ENCODE measurements around the gene PARP12. TPM values are rescaled to one million over a fixed set of nuclear protein-coding genes. Genes with fewer than 3 reads are reported as not detected.

PARP12 gene
- total and polyA plus RNA-seq, 11 donors: 6.8 to 65.9 (median 12.6) TPM

DNA sequence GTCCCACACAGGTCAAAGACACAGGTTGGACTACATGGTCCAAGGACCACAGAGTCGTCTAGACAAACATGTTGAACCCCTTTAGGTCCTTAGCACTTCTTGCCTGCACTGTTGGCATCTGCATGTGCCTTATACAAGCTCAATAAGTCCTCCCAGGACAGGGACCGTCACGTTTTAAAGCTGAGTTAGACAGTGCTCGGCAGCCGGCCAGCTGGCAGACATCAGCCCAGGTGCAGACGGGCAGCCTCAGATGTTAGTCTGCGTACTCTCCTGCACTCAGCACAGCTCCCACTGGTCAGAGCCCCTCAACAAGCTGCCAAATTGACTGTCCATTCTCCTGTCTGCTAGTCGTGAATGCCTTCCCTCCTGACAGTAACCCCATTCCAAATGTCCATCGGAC, 34.9 kb downstream of the PARP12 start:
- Histone ChIP-seq H3K4me1 (peaks cover 0 to 6% (median 0%) of the 10 kb centered on the region in 12 donors), H3K4me3 (no peak overlapping the region), H3K36me3 (peaks cover 0 to 90% (median 71%) of the 10 kb centered on the region in 9 donors), H3K9me3 (no peaks in the 10 kb centered on the region), H3K27me3 (no peaks in the 10 kb centered on the region), H3K27ac (no peak overlapping the region)
- no peak for DNase-seq
- no peak for ATAC-seq
- WGBS, 4 donors: 86 to 93% (median 87%) methylated on average over 9 of the region's 9 CpGs
- TF ChIP-seq, protein P1, sequence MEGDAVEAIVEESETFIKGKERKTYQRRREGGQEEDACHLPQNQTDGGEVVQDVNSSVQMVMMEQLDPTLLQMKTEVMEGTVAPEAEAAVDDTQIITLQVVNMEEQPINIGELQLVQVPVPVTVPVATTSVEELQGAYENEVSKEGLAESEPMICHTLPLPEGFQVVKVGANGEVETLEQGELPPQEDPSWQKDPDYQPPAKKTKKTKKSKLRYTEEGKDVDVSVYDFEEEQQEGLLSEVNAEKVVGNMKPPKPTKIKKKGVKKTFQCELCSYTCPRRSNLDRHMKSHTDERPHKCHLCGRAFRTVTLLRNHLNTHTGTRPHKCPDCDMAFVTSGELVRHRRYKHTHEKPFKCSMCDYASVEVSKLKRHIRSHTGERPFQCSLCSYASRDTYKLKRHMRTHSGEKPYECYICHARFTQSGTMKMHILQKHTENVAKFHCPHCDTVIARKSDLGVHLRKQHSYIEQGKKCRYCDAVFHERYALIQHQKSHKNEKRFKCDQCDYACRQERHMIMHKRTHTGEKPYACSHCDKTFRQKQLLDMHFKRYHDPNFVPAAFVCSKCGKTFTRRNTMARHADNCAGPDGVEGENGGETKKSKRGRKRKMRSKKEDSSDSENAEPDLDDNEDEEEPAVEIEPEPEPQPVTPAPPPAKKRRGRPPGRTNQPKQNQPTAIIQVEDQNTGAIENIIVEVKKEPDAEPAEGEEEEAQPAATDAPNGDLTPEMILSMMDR (IDR thresholded peaks at IDR 0.05): no peak
- no peak for TF ChIP-seq POLR2A (IDR thresholded peaks at IDR 0.05)
- intact Hi-C loops (cut with DNase I): no loop called here

DNA sequence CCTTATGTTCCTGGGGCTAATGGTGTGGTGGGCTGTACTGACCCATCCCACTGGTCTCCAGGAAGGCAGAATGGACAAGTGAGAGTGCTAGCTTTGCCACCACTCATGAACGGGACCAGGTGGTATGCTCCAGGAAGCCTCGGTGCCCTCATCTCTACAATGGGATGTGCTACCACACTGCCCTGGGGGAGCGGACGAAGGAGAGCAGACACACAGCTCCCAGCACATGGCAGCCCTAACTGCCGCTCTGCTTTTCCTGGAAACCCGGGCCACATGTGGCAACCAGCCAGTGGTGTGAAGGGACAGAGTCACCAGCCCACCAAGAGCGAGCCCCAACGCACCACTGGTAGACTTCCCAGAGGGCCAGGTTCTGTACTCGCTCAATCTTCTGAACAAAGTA, 35.8 kb downstream of the PARP12 start:
- no peak for ATAC-seq
- Histone ChIP-seq H3K27ac (no peak overlapping the region), H3K27me3 (no peaks in the 10 kb centered on the region), H3K4me1 (no peaks in the 10 kb centered on the region), H3K9me3 (no peaks in the 10 kb centered on the region), H3K4me3 (no peak overlapping the region), H3K36me3 (peaks cover 0 to 89% (median 67%) of the 10 kb centered on the region in 9 donors)
- WGBS, 4 donors: 83 to 96% (median 94%) methylated on average over 3 to 9 of the region's 9 CpGs
- TF ChIP-seq POLR2A (IDR thresholded peaks at IDR 0.05): no peak
- TF ChIP-seq, protein P1 (IDR thresholded peaks at IDR 0.05): no peak
- intact Hi-C loops (cut with DNase I): no loop called here
- DNase-seq: no peak

DNA sequence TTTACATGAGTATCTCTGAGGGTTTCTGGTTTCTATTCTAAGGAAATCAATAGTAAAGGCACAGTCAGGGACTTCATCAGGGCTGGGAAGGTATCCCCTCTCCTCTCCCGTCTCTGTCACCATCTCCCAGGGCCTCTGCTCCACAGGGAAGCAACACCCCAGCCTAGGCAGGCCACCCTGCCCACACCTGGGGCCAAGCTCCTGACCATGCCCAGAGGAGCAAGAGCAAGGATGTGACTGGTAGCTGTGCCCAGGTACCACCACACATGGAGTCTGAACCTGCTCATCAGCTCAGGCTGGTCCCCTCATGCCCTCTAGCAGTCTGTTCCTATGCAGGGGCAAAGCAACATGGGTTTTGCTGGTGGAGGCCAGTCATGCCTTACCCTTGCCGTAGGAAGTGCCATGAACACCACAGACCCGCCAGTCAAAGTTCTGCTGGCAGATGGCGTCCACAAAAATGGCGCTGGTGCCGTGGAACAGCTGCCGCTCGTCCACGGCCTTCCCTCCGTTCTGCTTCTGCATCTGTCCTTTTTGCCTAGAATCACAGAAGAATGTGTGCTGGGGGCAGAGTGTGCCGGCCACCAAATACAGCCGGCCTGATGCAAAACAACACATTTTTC, 36.8 kb downstream of the PARP12 start:
- ATAC-seq: no peak
- Histone ChIP-seq H3K9me3 (no peaks in the 10 kb centered on the region), H3K4me1 (no peaks in the 10 kb centered on the region), H3K27ac (no peak overlapping the region), H3K4me3 (no peak overlapping the region), H3K36me3 (peaks cover 0 to 88% (median 63%) of the 10 kb centered on the region in 9 donors), H3K27me3 (no peaks in the 10 kb centered on the region)
- WGBS, 4 donors: 89 to 94% (median 91%) methylated on average over 11 to 12 of the region's 12 CpGs
- no peak for DNase-seq
- intact Hi-C loops (cut with DNase I): no loop called here
- no peak for TF ChIP-seq POLR2A (IDR thresholded peaks at IDR 0.05)

DNA sequence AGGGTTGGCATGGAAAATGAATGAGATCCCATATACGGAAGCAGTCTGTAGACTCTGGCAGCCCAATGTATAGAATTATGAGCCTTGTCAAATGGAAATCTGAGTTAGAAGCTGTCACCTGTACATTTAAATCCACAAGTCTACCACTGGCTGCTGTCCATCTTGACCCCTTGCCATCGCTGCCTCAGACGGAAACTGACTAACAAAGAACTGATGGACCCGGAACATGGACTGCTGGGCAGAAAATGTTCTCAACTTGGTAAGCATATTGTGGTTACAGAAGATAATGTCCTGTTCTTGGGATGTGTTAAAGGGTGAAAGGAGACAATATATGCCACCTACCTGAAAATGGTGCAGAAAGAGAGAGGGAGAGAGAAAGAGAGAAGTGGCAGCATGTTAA, 37.5 kb downstream of the PARP12 start:
- Histone ChIP-seq H3K4me3 (no peak overlapping the region), H3K9me3 (no peaks in the 10 kb centered on the region), H3K27me3 (no peaks in the 10 kb centered on the region), H3K36me3 (peaks cover 0 to 87% (median 60%) of the 10 kb centered on the region in 9 donors), H3K4me1 (no peaks in the 10 kb centered on the region), H3K27ac (no peak overlapping the region)
- no peak for TF ChIP-seq POLR2A (IDR thresholded peaks at IDR 0.05)
- TF ChIP-seq, protein P1 (IDR thresholded peaks at IDR 0.05): no peak
- ATAC-seq (no peak), DNase-seq (no peak)
- WGBS, 4 donors: 91 to 96% (median 96%) methylated on average over 4 of the region's 4 CpGs
- intact Hi-C loops (cut with DNase I): no loop called here

DNA sequence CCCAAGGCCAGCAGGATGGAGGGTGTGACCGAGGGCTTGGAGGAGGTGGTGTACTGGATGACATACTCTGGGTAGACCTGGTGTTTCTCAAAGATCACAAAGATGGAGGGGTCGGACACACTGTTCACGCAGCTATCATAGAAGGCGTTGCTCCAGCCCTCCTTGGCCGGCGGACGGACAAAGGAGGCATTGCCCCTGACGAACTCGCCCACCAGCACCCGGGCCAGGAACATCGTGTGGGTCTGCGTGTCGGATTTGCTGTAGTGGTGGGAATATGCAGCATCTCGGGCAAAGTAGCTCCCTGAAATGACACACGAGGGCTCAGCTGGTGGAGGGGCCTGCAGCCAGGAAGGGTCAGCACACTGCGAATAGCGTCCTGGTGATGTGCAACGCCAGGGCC, 38.2 kb downstream of the PARP12 start:
- Histone ChIP-seq H3K27me3 (no peaks in the 10 kb centered on the region), H3K4me1 (no peaks in the 10 kb centered on the region), H3K9me3 (no peaks in the 10 kb centered on the region), H3K36me3 (peaks cover 0 to 87% (median 60%) of the 10 kb centered on the region in 9 donors), H3K27ac (no peak overlapping the region), H3K4me3 (no peak overlapping the region)
- 89 to 94% (median 91%) methylated on average over 18 of the region's 18 CpGs for WGBS, 4 donors
- intact Hi-C loops (cut with DNase I): no loop called here
- ATAC-seq (no peak), DNase-seq (no peak)
- no peak for TF ChIP-seq POLR2A (IDR thresholded peaks at IDR 0.05)
- TF ChIP-seq, protein P1 (IDR thresholded peaks at IDR 0.05): no peak
